Activated T-cell treated with anti-CD3 and anti-CD28 coated beads, Interleukin-2, amount 50 U/mL, for 24 hours (primary cell): ENCODE data around the gene AK5.
"Not testable (repeated sequence)": the region's sequence is repeated elsewhere in the genome, so short reads cannot be mapped to it uniquely, and the experiment has no call there.

Experiments used
- DNase-seq: peaks from one replicate; pipeline ENCODE4 v3.0.0-alpha.2; 2020
- H3K27ac Mint-ChIP-seq: 2 replicates; pipeline ENCODE4 v1.8.0; 2020; ENCODE audit warnings: mild to moderate bottlenecking, mixed read lengths
- H3K27me3 Mint-ChIP-seq: 2 replicates; pipeline ENCODE4 v1.8.0; 2020; ENCODE audit warnings: mixed read lengths
- H3K36me3 Mint-ChIP-seq: 2 replicates; pipeline ENCODE4 v1.8.0; 2020; ENCODE audit warnings: low read depth, mixed read lengths
- H3K4me1 Mint-ChIP-seq: 2 replicates; pipeline ENCODE4 v1.8.0; 2020; ENCODE audit warnings: low read depth, mixed read lengths
- H3K4me3 Mint-ChIP-seq: 2 replicates; pipeline ENCODE4 v1.8.0; 2020; ENCODE audit warnings: mild to moderate bottlenecking, moderate library complexity, mixed read lengths
- H3K9me3 Mint-ChIP-seq: 2 replicates; pipeline ENCODE4 v1.8.0; 2020; ENCODE audit warnings: mixed read lengths

AK5 gene

DNA sequence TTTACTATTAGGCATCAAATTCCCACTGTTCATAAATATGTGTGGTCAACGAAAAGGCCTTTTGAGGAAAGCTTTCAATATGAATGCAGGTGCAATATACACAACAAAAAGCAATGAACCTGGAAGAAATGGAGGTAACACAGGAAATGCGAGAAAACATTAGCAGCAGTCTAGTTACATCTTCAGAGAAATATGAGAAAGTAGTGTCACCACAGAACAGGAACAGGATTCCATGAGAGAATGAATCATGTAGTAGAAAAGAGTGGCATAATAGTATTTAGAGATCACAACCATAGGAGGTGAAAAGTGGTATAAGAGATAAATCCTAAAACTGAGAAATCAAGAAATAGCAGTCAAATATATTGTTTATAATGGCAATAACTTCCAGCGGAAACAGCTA, 103.7 kb downstream of the AK5 start:
- no peaks in the 10 kb centered on the region for H3K27me3 Mint-ChIP-seq
- H3K9me3 Mint-ChIP-seq = no peaks in the 10 kb centered on the region
- no peak overlapping the region for H3K27ac Mint-ChIP-seq
- DNase-seq = no peak
- no peaks in the 10 kb centered on the region for H3K36me3 Mint-ChIP-seq
- peaks cover 20% of the 10 kb centered on the region for H3K4me1 Mint-ChIP-seq
- no peak overlapping the region for H3K4me3 Mint-ChIP-seq

DNA sequence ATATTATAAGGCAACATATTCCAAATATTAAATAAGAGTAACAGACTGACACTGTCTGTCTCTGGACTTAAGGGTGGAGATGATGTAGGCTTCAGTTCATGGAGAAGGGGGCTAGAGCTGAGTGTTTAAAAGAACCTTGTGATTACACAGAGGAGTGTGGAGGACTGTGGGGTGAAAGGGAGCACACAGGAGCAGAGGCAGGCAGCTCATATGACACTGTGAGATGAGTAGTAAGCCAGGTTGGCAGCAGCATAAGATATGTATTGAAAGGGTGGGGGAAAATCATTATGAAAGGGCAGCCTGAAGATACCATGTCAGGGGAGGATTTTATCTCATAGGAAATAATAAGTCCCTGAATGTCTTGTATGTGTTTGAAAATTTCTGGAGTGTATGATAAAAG, 104.5 kb downstream of the AK5 start:
- H3K9me3 Mint-ChIP-seq = no peaks in the 10 kb centered on the region
- H3K27me3 Mint-ChIP-seq = no peaks in the 10 kb centered on the region
- no peak overlapping the region for H3K27ac Mint-ChIP-seq
- H3K4me1 Mint-ChIP-seq = peaks cover 20% of the 10 kb centered on the region
- no peaks in the 10 kb centered on the region for H3K36me3 Mint-ChIP-seq
- DNase-seq = no peak
- no peak overlapping the region for H3K4me3 Mint-ChIP-seq

DNA sequence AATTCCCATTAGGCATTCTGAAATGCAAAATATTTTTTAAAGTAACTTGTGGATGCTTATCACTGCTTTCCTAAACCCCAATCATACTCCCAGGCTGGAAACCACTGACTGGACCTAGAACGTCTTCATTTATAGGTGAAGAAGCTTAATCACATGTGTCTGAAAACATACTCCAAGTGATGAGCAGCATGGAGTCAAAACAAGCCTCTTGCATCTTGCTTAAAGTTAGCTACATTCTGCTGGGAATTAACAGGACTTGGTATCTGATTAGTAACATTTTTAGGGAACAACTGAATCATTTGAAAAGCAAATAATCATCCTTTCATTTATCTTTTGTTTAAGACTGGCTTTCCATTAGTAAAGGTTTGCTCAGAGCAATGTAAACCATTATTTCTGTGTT, 105.7 kb downstream of the AK5 start:
- peaks cover 20% of the 10 kb centered on the region for H3K4me1 Mint-ChIP-seq
- no peak overlapping the region for H3K4me3 Mint-ChIP-seq

DNA sequence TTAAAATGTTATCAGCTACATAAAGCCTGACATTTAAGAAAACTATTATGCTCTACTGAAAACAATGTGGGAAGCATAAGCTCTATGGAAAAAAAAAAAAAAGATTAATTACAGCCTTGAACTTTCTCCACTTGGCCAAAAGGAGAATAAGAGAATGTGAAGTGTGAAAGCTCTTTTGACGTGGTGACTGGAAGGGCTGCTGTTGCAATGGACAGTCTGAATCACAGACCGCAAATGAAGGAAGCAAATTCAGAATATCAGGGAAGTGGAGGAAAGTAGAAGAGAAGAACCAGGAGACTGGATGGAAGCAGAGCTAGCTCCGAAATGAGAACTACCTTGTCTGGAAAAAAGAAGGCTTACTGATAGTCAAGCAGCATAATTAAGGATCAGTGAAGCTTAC, 106.8 kb downstream of the AK5 start:
- no peak for DNase-seq
- no peaks in the 10 kb centered on the region for H3K9me3 Mint-ChIP-seq
- no peak overlapping the region for H3K4me3 Mint-ChIP-seq
- H3K36me3 Mint-ChIP-seq = no peaks in the 10 kb centered on the region
- H3K27ac Mint-ChIP-seq = no peak overlapping the region
- no peaks in the 10 kb centered on the region for H3K27me3 Mint-ChIP-seq
- H3K4me1 Mint-ChIP-seq = peaks cover 20% of the 10 kb centered on the region

More for the DNA sequence above, 105.7 kb downstream of the AK5 start:
- Mint-ChIP-seq H3K36me3 (no peaks in the 10 kb centered on the region), H3K27me3 (no peaks in the 10 kb centered on the region), H3K9me3 (no peaks in the 10 kb centered on the region), H3K27ac (no peak overlapping the region)
- DNase-seq = no peak

DNA sequence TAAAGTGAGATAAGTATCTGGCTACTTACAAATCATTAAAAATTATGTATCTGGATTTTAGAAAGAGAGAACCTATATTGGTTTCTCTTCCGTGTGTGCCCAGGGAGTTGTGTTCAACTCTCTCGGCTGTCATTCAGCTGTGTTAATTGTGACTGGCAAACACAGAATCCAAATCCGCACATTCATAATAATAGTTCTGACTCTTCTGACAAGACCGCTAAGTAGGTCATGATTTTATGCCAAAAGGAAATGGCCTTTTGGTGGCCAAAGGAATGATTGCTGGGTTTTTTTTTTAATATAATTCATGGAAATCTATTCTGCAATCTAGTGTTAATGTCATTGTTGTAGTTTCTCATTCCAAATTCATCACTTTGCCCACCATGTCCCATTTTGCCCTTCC, 110.7 kb downstream of the AK5 start:
- no peak for DNase-seq
- H3K4me1 Mint-ChIP-seq = peaks cover 10% of the 10 kb centered on the region
- H3K27ac Mint-ChIP-seq = no peak overlapping the region
- no peaks in the 10 kb centered on the region for H3K36me3 Mint-ChIP-seq
- no peaks in the 10 kb centered on the region for H3K9me3 Mint-ChIP-seq
- H3K4me3 Mint-ChIP-seq = no peak overlapping the region
- no peaks in the 10 kb centered on the region for H3K27me3 Mint-ChIP-seq

DNA sequence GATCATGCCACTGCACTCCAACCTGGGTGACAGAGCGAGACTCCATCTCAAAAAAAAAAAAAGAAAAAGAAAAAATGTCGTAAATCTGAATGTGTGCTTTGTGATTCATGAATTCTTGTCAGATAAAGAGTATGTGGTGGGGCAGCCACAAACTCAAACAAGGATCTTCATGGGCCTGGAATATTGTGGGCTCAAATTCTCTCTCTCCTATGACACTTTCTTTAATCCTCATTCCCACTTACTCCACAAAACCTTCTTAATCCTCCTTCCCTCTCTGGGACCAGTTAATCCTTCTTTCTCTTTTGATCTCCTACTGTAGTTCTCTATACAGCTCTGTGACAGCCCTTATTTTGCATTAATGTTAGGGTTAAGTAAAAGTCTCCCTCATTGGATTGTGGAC, 112.3 kb downstream of the AK5 start:
- Mint-ChIP-seq H3K9me3 (no peaks in the 10 kb centered on the region), H3K36me3 (no peaks in the 10 kb centered on the region), H3K4me3 (no peak overlapping the region), H3K27ac (no peak overlapping the region), H3K27me3 (no peaks in the 10 kb centered on the region), H3K4me1 (no peaks in the 10 kb centered on the region)
- DNase-seq = no peak

DNA sequence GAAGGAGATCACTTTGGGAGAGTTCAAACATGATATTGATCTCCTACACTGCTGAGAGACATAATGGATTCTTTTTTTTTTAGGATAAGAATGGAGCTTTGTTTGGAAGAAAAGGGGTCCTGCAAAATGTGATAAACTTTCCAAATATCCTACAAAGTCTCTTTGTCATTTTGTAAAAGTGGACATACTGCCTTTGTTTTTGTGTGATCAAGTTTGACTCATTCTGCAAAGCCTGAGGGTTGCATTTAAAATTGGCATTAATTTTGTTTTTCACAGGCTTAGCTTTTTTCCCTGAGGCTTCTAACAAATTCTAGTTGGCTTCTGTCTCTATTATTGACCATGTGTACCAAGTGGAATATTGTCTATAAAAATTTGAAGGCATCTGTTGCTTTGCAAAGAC, 113.2 kb downstream of the AK5 start:
- DNase-seq = no peak
- Mint-ChIP-seq H3K9me3 (no peaks in the 10 kb centered on the region), H3K36me3 (no peaks in the 10 kb centered on the region), H3K27me3 (no peaks in the 10 kb centered on the region), H3K4me3 (no peak overlapping the region), H3K4me1 (peaks cover 2% of the 10 kb centered on the region), H3K27ac (no peak overlapping the region)

DNA sequence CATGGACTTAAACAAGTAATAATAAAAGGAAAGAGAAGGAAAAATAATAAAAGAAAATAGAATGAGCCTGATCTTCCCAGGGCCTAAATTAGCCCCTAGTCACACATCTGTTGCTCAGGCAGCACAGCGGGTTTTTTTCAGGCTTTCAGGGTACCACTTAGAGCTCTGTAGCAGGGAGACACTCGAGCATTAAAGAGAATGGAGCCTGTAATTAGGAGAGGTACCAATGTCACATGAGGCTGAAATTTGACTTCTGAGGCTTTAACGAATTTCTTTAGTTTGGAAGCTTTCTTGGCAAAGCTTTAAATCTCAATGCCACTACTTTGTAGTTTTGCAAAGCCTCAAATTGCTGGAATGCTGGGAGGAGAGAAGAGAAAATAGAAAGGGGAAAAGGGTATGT, 116.3 kb downstream of the AK5 start:
- no peak for DNase-seq
- Mint-ChIP-seq H3K4me3 (no peak overlapping the region), H3K27ac (no peak overlapping the region), H3K27me3 (no peaks in the 10 kb centered on the region), H3K4me1 (peaks cover 2% of the 10 kb centered on the region), H3K9me3 (no peaks in the 10 kb centered on the region), H3K36me3 (no peaks in the 10 kb centered on the region)

DNA sequence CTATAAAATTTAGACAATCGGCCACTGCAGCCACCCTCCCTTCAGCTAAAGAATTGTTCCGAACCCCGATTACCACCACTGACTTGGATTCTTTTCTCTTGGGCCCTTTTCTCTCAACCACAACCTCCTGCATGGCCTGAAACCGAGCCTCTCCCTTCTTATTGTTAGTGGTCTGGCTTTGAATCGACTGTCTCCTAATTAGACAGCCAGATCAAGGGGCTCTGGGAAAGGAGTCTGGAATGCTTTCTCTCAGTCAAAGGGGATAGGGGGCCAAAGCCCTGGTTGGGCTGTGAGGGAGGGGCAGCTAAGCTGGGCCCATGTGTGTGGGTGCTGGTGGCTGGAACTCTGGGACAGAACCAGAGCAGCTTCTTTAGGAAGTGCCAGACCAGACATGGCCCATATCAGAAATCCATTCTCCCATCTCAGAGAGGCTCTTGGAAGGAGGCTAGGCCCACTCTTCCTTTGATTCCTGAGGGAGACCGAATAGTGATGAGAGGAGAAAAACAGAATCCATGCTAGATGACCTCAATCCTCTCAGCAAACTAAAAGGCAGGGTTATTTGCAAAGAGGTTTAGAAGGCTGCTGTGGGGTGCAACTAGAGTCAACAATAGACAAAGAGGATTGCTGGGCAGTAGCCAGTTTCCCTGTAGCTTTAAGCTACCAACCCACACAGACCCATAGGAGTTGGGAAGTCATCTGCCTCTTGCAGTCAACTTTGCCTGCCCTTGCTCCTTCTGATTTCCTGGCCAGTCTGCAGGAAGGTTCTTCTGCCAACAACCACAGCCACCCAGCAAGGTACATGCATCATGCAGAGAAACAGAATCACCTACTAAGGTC, 117.6 kb downstream of the AK5 start:
- peaks cover 2% of the 10 kb centered on the region for H3K4me1 Mint-ChIP-seq
- no peaks in the 10 kb centered on the region for H3K27me3 Mint-ChIP-seq
- H3K36me3 Mint-ChIP-seq = no peaks in the 10 kb centered on the region
- no peak for DNase-seq
- H3K27ac Mint-ChIP-seq = no peak overlapping the region
- no peak overlapping the region for H3K4me3 Mint-ChIP-seq
- peaks cover under 1% of the 10 kb centered on the region for H3K9me3 Mint-ChIP-seq

DNA sequence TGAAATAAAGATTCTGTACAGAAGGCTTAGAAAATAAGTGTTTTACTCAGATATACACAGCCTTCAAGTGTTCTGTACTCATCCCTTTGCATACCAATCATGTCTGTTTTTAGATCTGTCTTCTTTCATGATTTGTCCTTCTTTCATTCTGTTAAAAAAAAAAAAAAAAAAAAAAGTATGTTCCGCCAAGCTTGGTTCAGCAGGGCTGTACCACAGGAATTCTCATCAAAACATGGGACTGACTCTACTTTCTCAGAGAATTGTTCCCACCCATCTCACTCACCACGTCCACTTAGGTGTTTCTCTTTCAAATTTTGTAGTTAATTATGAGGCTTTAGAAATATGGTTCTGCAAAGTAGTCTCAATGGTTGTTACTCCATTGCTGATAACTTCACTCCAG, 119.0 kb downstream of the AK5 start:
- no peak for DNase-seq
- H3K27me3 Mint-ChIP-seq = no peaks in the 10 kb centered on the region
- H3K27ac Mint-ChIP-seq = no peak overlapping the region
- no peak overlapping the region for H3K4me3 Mint-ChIP-seq
- peaks cover 2% of the 10 kb centered on the region for H3K9me3 Mint-ChIP-seq
- H3K4me1 Mint-ChIP-seq = peaks cover 2% of the 10 kb centered on the region
- H3K36me3 Mint-ChIP-seq = no peaks in the 10 kb centered on the region

DNA sequence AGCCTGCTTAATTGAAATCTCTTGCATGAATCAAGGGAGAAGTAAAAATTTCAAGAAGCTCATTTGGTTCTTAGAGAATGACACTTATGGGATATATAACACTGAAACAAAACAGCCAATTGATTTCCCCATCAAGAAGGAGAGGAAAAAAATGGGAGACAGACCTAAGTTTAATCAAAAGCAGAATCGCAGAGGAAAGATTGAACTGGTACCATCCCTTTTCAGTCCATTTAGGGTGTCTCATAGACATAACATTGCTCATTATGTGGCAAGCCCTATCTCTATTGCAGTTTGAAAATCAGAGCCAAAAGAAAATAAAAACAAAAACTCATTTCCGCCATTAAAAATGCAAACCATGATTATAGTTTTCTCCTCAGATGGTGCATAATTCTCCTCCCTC, 119.6 kb downstream of the AK5 start:
- H3K36me3 Mint-ChIP-seq = no peaks in the 10 kb centered on the region
- no peaks in the 10 kb centered on the region for H3K27me3 Mint-ChIP-seq
- no peak overlapping the region for H3K4me3 Mint-ChIP-seq
- H3K4me1 Mint-ChIP-seq = peaks cover 4% of the 10 kb centered on the region
- H3K9me3 Mint-ChIP-seq = peaks cover 2% of the 10 kb centered on the region
- no peak overlapping the region for H3K27ac Mint-ChIP-seq
- no peak for DNase-seq

DNA sequence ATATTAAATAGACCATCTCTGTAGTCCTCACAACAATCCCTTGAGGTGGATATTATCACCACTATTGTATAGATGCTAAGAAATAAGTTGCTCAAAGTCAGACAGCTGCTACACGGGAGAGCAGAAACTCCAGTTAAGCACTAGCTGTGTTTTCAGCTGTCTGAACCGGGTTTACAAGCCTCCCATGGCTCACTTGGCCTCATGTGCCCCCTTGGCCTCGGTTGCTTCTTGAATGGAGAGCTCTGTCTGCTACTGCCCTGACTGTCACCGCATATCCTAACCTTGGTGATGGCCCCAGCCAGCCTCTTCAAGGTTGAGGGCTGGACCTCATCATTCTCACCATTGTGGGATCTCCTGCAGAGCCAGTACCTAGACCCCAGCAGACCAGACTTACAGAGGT, 123.4 kb downstream of the AK5 start:
- Mint-ChIP-seq H3K9me3 (peaks cover 7% of the 10 kb centered on the region), H3K36me3 (peaks cover 7% of the 10 kb centered on the region), H3K4me3 (no peak overlapping the region), H3K27ac (no peak overlapping the region), H3K27me3 (no peaks in the 10 kb centered on the region), H3K4me1 (peaks cover 6% of the 10 kb centered on the region)
- no peak for DNase-seq

DNA sequence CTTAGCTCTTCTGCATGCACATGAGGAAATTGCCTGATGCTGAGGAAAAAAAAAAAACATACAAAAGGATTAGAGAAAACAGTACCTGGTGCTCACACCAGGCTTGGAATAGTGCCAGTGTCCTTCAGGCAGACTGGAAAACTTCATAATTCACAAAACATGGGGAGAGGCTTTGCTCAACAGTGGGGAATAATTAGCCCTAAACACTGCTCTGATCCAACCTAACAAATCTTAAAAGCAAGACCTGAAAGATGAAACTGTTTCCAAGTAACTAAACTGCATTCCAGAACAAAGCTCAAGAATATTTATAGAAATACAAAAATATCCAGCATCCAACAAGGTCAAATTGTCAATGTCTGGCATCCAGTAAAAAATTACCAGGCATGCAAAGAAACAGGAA, 124.8 kb downstream of the AK5 start:
- Mint-ChIP-seq H3K4me3 (no peak overlapping the region), H3K27me3 (no peaks in the 10 kb centered on the region), H3K9me3 (peaks cover 7% of the 10 kb centered on the region), H3K4me1 (peaks cover 6% of the 10 kb centered on the region), H3K36me3 (peaks cover 7% of the 10 kb centered on the region), H3K27ac (no peak overlapping the region)
- DNase-seq = no peak

DNA sequence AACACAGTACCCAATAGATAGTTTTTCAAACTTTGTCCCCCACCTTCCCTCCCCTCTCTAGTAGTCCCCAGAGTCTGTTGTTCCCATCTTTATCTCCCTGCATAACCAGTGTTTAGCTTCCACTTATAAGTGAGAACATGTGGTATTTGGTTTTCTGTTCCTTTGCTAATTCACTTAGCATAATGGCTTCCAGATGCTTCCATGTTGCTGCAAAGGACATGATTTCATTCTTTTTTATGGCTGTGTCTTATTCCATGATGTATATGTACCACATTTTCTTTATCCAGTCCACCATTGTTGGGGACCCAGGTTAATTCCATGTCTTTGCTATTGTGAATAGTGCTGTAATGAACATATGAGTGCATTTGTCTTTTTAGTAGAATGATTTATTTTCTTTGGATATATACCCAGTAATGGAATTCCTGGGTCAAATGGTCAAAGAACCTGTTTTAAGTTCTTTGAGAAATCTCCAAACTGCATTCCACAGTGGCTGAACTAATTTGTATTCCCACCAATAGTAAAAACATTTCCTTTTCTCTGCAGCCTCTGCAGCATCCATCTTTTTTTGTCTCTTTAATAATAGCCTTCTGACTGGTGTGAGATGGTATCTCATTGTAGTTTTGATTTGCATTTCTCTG, 126.0 kb downstream of the AK5 start:
- H3K36me3 Mint-ChIP-seq = peaks cover 12% of the 10 kb centered on the region
- H3K27ac Mint-ChIP-seq = no peak overlapping the region
- no peak for DNase-seq
- no peaks in the 10 kb centered on the region for H3K27me3 Mint-ChIP-seq
- H3K4me3 Mint-ChIP-seq = no peak overlapping the region
- H3K9me3 Mint-ChIP-seq = peaks cover 7% of the 10 kb centered on the region
- peaks cover 13% of the 10 kb centered on the region for H3K4me1 Mint-ChIP-seq

DNA sequence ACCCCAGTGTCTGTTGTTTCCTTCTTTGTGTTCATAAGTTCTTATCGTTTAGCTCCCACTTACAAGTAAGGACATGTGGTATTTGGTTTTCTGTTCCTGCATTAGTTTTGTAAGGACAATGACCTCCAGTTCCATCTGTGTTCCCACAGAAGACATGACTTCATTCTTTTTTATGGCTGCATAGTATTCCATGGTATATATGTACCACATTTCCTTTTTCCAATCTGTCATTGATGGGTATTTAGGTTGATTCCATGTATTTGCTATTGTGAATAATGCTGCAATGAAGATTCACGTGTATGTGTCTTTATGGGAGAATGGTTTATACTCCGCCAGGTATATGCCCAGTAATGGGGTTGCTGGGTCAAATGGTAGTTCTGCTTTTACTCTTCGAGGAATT, 127.1 kb downstream of the AK5 start:
- H3K4me3 Mint-ChIP-seq, H3K27ac Mint-ChIP-seq, H3K27me3 Mint-ChIP-seq, DNase-seq, H3K9me3 Mint-ChIP-seq: not testable (repeated sequence)
- H3K36me3 Mint-ChIP-seq = peaks cover 17% of the 10 kb centered on the region
- peaks cover 23% of the 10 kb centered on the region for H3K4me1 Mint-ChIP-seq
